ENCODE data around the gene LTBP3. TPM values are rescaled to one million over a fixed set of nuclear protein-coding genes. Genes with fewer than 3 reads are reported as not detected.
A peak's percentile ranks its signal among the peaks of the same experiment; 100 is the strongest.

LTBP3 gene
- total RNA-seq, 2 donors from 2014 or later: 492 to 512 TPM

DNA sequence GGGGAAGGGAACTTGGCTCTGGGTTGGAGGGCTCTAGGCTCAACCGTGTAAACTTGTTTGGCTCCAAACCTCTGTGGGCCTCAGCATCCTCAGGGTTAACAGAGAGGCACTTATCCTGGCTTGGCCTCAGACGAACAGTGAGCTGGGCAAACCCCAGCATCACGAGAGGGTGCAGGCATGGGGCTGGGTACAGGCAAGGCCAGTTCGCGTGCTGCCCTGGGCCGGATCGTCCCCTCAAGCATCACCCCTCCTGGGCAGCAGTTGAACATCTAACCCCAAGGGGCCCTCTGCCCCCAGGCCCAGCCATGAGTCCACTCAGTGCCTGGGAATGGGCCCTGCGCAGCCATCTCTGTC, 19.6 kb upstream of the LTBP3 start:
- Histone ChIP-seq H3K4me1 (ENCODE audit: control insufficient read depth in 1 of 2, low read depth in 2 of 2) (peaks cover 23 to 45% of the 10 kb centered on the region in 2 donors), H3K36me3 (peaks cover 32% of the 10 kb centered on the region), H3K27ac (peak overlapping the region; percentile 96 to 97), H3K9me3 (no peaks in the 10 kb centered on the region), H3K27me3 (replicated peaks; ENCODE audit: insufficient read depth) (no peaks in the 10 kb centered on the region), H3K4me3 (peak overlapping the region; percentile 93)
- ATAC-seq (ENCODE audit: insufficient number of reproducible peaks, low FRiP score, low read depth) (no peak), DNase-seq (ENCODE audit: low spot score) (no peak)
- TF ChIP-seq, protein P1, sequence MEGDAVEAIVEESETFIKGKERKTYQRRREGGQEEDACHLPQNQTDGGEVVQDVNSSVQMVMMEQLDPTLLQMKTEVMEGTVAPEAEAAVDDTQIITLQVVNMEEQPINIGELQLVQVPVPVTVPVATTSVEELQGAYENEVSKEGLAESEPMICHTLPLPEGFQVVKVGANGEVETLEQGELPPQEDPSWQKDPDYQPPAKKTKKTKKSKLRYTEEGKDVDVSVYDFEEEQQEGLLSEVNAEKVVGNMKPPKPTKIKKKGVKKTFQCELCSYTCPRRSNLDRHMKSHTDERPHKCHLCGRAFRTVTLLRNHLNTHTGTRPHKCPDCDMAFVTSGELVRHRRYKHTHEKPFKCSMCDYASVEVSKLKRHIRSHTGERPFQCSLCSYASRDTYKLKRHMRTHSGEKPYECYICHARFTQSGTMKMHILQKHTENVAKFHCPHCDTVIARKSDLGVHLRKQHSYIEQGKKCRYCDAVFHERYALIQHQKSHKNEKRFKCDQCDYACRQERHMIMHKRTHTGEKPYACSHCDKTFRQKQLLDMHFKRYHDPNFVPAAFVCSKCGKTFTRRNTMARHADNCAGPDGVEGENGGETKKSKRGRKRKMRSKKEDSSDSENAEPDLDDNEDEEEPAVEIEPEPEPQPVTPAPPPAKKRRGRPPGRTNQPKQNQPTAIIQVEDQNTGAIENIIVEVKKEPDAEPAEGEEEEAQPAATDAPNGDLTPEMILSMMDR (IDR thresholded peaks at IDR 0.05): no peak

DNA sequence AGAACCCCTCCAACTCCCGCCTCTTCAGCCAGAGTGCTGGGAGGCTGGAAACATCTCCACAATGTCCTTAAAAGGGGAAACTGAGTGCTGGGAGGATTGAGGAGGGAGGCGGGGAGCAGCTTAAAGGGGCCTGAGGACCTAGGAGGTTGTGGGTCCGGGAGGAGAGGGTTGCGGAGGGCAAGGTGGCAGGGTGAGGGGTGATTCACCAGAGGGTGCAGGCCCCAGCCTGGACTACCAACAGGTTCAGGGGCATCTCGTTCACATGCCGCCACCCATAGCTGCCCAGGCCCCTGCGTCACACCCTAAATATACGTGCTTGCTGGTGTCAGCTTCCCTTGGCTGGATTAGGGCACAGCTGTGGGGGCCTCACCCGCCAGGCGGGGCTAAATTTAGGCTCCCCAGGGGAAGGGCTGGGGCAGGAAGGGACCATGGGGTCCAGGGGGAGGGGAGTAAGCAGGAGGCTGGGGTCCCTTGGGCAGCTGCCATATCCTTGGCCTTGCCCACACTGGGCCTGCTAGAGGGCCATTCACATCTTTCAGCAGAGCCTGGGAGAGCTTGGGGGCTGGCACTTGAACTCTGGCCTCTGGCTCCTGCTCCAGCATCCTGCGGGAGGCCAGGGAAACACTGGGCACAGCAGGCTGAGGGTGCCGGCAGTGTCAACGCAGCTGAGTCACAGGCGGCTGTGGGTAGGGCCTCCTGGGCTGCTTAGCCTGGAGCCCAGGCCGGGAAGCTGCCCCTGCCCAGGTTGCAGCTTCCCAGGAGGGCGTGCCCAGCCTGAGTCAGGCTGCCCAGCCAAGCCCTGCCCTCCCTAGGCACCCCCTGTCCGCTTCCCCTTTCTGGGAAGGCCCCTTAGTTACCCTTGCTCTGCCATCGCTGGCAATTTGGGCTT, 19.0 kb upstream of the LTBP3 start:
- H3K27me3 ChIP-seq (replicated peaks; ENCODE audit: insufficient read depth): no peaks in the 10 kb centered on the region
- peak; percentile 62 for DNase-seq (ENCODE audit: low spot score)
- no peaks in the 10 kb centered on the region for H3K9me3 ChIP-seq
- TF ChIP-seq, protein P1 (IDR thresholded peaks at IDR 0.05): no peak
- H3K4me3 ChIP-seq: peak overlapping the region; percentile 93
- peak; percentile 34 for ATAC-seq (ENCODE audit: insufficient number of reproducible peaks, low FRiP score, low read depth)
- peak overlapping the region; percentile 96 to 97 for H3K27ac ChIP-seq
- H3K4me1 ChIP-seq (ENCODE audit: control insufficient read depth in 1 of 2, low read depth in 2 of 2): peaks cover 23 to 45% of the 10 kb centered on the region in 2 donors
- H3K36me3 ChIP-seq: peaks cover 31% of the 10 kb centered on the region

DNA sequence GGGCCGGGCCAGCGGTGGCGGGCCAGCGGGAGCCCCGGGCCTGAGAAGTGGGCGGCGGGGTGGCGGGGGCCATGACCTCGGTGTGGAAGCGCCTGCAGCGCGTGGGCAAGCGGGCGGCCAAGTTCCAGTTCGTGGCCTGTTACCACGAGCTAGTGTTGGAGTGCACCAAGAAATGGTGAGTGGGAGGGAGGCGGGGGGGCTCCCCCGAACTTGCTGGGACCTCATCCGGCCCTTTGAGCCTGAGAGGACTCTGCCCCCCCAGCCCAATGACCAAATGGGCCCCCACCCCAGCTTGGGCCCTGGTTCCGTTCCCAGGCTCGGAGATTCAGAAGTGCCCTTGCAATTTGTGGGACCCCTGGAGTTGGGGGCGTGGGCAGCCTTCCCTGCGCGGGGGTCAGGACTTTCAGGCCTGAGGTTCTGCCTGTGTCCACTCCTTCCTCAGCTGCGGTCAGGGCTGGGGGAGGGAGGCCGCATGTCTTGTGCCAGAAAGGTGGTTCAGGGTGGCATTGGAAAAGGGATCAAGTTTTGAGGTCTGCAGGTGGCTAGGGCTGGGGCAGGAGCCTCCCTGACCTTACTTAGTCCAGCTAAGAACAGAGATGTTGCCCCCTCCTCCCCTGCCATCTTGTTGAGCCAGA, 18.2 kb upstream of the LTBP3 start:
- no peak for DNase-seq (ENCODE audit: low spot score)
- TF ChIP-seq, protein P1 (IDR thresholded peaks at IDR 0.05): no peak
- H3K4me1 ChIP-seq (ENCODE audit: control insufficient read depth in 1 of 2, low read depth in 2 of 2): peaks cover 31 to 52% of the 10 kb centered on the region in 2 donors
- H3K27ac ChIP-seq: peak overlapping the region; percentile 96 to 97
- no peaks in the 10 kb centered on the region for H3K9me3 ChIP-seq
- no peaks in the 10 kb centered on the region for H3K27me3 ChIP-seq (replicated peaks; ENCODE audit: insufficient read depth)
- peak overlapping the region; percentile 93 for H3K4me3 ChIP-seq
- ATAC-seq (ENCODE audit: insufficient number of reproducible peaks, low FRiP score, low read depth): no peak
- H3K36me3 ChIP-seq: peaks cover 23% of the 10 kb centered on the region

DNA sequence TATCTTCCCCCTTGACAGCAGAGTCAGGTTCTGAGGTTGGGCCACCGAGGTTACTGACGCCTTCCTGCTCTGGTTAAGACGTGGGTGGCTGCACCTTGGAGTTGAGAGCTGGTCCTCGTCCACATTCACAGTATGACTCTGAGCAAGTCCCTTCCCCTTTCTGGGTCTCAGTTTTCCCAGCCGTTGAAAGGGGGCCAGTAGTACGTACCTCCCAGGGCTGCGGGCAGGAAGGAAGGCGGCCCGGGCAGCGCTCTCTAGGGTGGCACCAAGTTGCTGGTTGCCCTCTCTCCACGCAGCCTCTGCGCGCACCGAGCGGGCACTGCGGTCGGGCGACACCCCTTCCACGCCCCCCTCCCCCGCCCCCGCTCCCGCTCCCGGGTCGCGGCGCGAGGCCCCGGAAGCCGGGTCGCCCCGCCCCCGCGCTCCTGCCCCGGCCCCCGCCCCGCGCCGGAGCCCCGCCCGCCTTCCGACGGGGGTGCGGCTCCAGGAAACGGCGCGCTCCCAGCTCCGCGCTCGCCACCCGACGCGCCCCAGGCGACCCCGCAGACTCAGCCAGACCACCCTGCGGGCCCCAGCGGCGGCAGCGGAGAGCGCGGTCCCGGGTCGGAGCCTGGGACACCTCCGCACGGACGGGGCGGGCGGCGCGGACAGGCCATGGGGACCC, 17.5 kb upstream of the LTBP3 start, which contains the start of gene EHBP1L1:
TSS of gene EHBP1L1 (plus strand) at position 486 of the 664 bp plus-strand sequence. CDS start 250 bp downstream, outside the sequence.
- H3K4me1 ChIP-seq (ENCODE audit: control insufficient read depth in 1 of 2, low read depth in 2 of 2): peaks cover 37 to 59% of the 10 kb centered on the region in 2 donors
- peak within 1 kb of the TSS; percentile 96 to 97 for H3K27ac ChIP-seq
- H3K27me3 ChIP-seq (replicated peaks; ENCODE audit: insufficient read depth): no peaks in the 10 kb centered on the region
- no peaks in the 10 kb centered on the region for H3K9me3 ChIP-seq
- DNase-seq (ENCODE audit: low spot score) (no peak), ATAC-seq (ENCODE audit: insufficient number of reproducible peaks, low FRiP score, low read depth) (no peak)
- peak within 1 kb of the TSS; percentile 93 for H3K4me3 ChIP-seq
- peaks cover 16% of the 10 kb centered on the region for H3K36me3 ChIP-seq
- TF ChIP-seq, protein P1 (IDR thresholded peaks at IDR 0.05): no peak
